Astrocyte of the cerebellum (primary cell): ENCODE data around the gene PARVB.

ENCODE experiments used
- DNase-seq: peaks from one replicate; pipeline ENCODE4 v3.0.0-alpha.2; 2011; ENCODE audit warnings: low read depth
- H3K4me3 ChIP-seq: 2 replicates; pipeline ENCODE4 v1.5.1; 2011; ENCODE audit warnings: mild to moderate bottlenecking, low read depth, low read length, moderate library complexity
- CTCF ChIP-seq: IDR thresholded peaks from 2 replicates; pipeline ENCODE4 v1.5.1; 2012; ENCODE audit warnings: low read length, low read depth, moderate library complexity, mild to moderate bottlenecking; ENCODE audit errors: missing control alignments
- in situ Hi-C: cut with HindIII; loops from 2 replicates; pipeline ENCODE4 v1.10.0; 2017; ENCODE audit warnings: low sequenced_read_pairs

The PARVB gene

DNA sequence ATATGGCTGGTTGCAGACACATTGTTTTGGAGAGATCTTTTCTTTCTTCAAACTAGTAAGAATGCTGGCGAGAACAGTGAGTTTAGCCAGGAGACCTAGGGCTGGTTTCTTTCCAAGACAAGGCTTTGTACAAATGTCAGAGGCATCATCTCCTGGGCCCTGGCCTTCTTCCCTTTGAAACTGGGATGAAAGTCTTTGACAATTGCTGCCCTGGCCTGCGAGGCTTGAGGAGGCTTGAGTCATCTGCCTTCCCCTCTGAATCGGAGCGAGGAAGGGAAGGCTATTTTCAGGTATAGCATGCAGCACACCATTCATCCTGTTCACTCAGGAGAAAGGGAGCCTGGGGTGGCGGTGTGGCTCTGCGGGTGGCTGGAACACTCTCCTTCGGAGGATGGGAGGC, 135.1 kb downstream of the PARVB start:
- H3K4me3 ChIP-seq, result no peak overlapping the region
- no peak for TF ChIP-seq CTCF
- peak; percentile 44 for DNase-seq
- in situ Hi-C loops, result loop anchor here (5.0 to 10.0 kb wide), 2 partner anchors 73 to 146 kb away; no protein-coding TSS in a partner anchor

DNA sequence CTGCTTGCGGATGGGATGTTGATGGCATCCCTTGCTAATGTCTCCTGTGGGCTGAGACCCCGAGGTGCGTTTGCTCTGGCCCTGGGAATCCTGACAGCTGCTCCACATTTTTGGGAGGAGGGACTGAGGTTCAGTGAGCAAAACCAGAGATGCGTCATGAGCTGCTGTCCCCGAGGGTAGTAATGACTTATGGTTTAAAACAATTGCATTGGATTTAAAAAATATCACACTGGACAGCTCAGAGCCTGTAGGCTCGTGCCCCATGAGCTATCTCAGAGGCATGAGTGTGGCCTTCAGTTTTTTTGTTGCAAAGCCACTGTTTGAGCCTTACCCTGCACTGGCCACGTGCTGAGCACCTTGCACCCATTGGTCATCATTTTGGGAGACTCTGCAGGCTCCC, 135.7 kb downstream of the PARVB start:
- TF ChIP-seq CTCF, result no peak
- in situ Hi-C loops, result loop anchor here (5.0 to 10.0 kb wide), 2 partner anchors 72 to 145 kb away; no protein-coding TSS in a partner anchor
- no peak for DNase-seq
- no peak overlapping the region for H3K4me3 ChIP-seq

DNA sequence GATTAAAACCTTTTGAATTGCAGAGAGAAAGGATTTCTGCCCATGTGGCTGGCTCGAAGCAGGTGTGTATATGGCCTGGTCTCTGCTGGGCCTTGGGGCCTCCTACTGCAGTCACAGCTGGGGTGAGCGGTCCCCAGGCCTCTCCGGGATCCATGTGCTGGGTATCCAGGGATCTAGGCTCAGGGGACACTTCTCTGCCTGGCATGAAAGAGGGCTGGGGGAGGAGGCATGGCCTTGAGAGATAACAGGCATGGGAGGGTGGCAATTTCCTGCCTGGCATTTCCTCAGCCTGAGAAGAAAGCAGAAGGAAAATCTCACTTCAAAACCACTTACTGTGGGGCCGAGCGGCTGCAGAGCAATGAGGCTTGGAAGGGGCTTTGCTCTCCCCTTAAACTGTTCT, 136.3 kb downstream of the PARVB start:
- DNase-seq, result no peak
- in situ Hi-C loops, result no loop called here
- TF ChIP-seq CTCF, result no peak

DNA sequence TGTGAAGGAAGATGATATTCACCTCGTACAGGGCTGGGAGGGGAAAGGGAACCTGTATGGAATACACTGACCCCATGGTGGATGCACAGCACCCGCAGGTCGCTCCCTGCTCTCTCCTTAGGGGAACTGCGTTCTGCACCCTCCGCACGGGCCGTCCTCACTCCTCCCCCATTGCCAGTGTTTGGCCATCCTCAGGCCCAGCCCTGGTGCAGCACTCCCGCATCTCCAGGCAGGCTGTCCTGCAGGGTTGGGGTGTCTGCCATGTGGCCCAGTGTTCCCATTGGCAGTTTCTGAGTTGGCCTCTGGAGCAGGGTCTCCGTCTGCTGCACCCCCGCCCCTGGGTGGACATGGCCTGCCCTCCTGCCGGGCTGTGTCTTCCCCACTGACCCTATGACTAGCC, 137.6 kb downstream of the PARVB start:
- no peak for TF ChIP-seq CTCF
- in situ Hi-C loops, result no loop called here
- H3K4me3 ChIP-seq, result no peak overlapping the region
- DNase-seq, result no peak

More for the DNA sequence above, 136.3 kb downstream of the PARVB start:
- no peak overlapping the region for H3K4me3 ChIP-seq

- in situ Hi-C loops, result no loop called here
- TF ChIP-seq CTCF, result no peak
- no peak for DNase-seq
- H3K4me3 ChIP-seq, result no peak overlapping the region
Measured at GRCh38 chr22:44162960-44163359, 138.9 kb downstream of the PARVB start.

DNA sequence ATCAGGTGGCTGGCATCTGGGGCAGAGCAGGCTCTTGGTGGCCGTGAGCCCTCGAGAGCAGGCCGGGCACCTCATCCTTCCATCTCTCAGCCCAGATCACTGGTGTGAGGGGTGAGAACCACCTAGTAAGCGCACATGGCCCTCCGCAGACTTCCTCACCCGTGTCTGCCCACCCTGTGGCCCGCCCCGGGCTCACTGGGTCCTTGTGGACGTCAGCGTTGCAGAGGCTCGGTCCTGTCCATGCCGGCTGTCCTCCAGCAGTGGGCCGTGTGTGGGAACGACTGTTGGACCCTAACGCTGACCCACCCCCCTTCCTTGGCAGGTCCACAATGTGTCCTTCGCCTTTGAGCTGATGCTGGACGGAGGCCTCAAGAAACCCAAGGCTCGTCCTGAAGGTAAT, 139.4 kb downstream of the PARVB start:
- TF ChIP-seq CTCF, result no peak
- H3K4me3 ChIP-seq, result no peak overlapping the region
- in situ Hi-C loops, result no loop called here
- DNase-seq, result no peak

DNA sequence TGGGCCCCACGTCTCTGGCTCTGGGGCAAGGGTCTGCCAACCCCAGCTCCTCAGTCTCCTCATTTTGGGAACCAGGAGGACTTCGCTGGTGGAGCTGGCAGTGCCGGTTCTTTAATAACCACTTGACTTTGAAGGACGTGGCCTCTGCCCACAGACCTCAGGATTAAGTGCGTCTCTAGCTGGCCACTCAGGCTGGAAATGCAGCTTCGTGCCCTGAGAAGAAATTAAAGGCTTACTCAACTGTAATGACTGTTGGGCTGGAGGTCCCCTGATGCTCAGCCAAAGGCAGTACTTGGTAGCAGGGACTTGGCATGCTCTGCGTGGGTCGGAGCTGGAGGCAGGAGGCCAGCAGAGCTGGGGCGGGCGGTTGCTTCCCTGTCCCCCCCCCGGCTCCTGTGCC, 139.9 kb downstream of the PARVB start:
- H3K4me3 ChIP-seq, result no peak overlapping the region
- in situ Hi-C loops, result no loop called here
- TF ChIP-seq CTCF, result no peak
- no peak for DNase-seq
